ENCODE measurements around the gene TCF23. TPM values are rescaled to one million over a fixed set of nuclear protein-coding genes. Genes with fewer than 3 reads are reported as not detected.

The TCF23 gene
- total RNA-seq, 1 experiment from 2014 or later, result not detected

DNA sequence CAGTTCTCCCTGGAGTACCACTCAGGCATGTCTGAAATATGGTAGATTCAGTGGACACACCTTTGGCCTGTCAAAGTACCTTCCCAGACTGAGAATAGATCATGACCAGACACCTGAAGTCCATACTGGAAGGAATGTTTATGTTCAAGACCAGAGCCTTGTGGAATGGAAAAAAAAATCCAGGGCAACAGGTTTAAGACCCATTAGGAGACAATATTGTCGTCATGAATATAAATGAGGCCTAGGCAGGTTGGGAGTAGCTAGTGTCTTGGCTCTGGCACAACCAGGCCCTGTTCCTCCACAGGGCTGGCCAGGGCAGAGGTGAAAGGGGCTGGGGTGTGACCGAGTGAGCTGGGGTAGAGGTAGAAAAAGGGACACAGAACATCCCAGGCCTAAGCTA, 49.8 kb downstream of the TCF23 start:
- Histone ChIP-seq H3K27me3 (replicated peaks) (no peaks in the 10 kb centered on the region), H3K36me3 (peaks cover 30% of the 10 kb centered on the region), H3K9me3 (replicated peaks) (no peaks in the 10 kb centered on the region), H3K4me3 (no peak overlapping the region), H3K4me1 (replicated peaks) (peaks cover 8% of the 10 kb centered on the region), H3K27ac (no peak overlapping the region)
- no peak for DNase-seq (ENCODE audit: low read depth in 1 of 2, low spot score in 2 of 2)

- Histone ChIP-seq H3K27me3 (replicated peaks) (no peaks in the 10 kb centered on the region), H3K4me3 (no peak overlapping the region), H3K4me1 (replicated peaks) (peaks cover 8% of the 10 kb centered on the region), H3K36me3 (peaks cover 37% of the 10 kb centered on the region), H3K9me3 (replicated peaks) (no peaks in the 10 kb centered on the region), H3K27ac (no peak overlapping the region)
- DNase-seq (ENCODE audit: low read depth in 1 of 2, low spot score in 2 of 2), result no peak
These were observed 50.4 kb downstream of the TCF23 start for GRCh38 chr2:27199241-27199640.

- H3K4me1 ChIP-seq (replicated peaks), result no peaks in the 10 kb centered on the region
- no peaks in the 10 kb centered on the region for H3K27me3 ChIP-seq (replicated peaks)
- no peak for DNase-seq (ENCODE audit: low read depth in 1 of 2, low spot score in 2 of 2)
- no peaks in the 10 kb centered on the region for H3K9me3 ChIP-seq (replicated peaks)
- no peak overlapping the region for H3K4me3 ChIP-seq
- no peak overlapping the region for H3K27ac ChIP-seq
- peaks cover 58% of the 10 kb centered on the region for H3K36me3 ChIP-seq
These were observed 52.9 kb downstream of the TCF23 start for GRCh38 chr2:27201675-27202074.

DNA sequence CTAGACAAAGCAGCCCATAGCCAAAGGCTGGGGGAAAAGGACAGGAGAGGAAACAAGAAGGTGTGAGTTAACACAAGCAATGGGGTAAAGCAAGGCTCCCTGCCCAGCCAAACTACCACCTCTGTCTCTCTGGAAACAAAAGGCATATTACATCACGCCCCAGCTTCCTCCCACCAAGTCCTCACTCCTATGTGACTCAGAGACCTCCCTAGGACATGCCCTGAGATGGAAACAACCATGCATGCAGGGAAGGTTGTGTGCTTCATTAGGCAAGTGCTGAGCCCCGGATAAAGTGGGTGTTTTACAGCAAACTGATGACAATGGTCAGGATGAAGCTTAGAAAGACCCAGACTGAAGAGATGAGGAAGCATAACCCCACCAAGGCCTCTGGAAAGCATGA, 54.0 kb downstream of the TCF23 start:
- Histone ChIP-seq H3K9me3 (replicated peaks) (no peaks in the 10 kb centered on the region), H3K27ac (no peak overlapping the region), H3K4me1 (replicated peaks) (no peaks in the 10 kb centered on the region), H3K4me3 (no peak overlapping the region), H3K27me3 (replicated peaks) (no peaks in the 10 kb centered on the region), H3K36me3 (peaks cover 70% of the 10 kb centered on the region)
- no peak for DNase-seq (ENCODE audit: low read depth in 1 of 2, low spot score in 2 of 2)

- no peaks in the 10 kb centered on the region for H3K27me3 ChIP-seq (replicated peaks)
- H3K4me1 ChIP-seq (replicated peaks), result no peaks in the 10 kb centered on the region
- no peak for DNase-seq (ENCODE audit: low read depth in 1 of 2, low spot score in 2 of 2)
- peaks cover 79% of the 10 kb centered on the region for H3K36me3 ChIP-seq
- no peak overlapping the region for H3K4me3 ChIP-seq
- no peak overlapping the region for H3K27ac ChIP-seq
- no peaks in the 10 kb centered on the region for H3K9me3 ChIP-seq (replicated peaks)
These were observed 54.9 kb downstream of the TCF23 start for GRCh38 chr2:27203741-27204140.

DNA sequence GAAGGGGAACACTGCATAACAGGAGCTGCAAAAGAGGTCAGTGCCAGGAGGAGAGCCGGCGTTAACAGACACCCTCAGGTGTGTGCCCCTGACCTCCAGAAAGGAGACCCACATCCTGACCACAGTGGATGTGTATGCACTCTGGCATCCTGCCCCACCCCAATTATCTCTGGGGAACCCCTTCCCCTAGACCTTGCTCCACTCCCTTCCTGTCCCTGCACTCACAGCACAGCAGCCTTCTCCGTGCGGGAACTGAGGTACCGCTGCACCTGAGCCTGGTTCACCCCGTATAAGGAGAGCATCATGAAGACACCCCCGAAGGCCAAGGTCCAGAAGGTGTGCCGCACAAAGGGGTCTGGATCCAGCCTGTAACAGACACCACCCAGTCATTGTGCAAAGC, 55.8 kb downstream of the TCF23 start:
- Histone ChIP-seq H3K9me3 (replicated peaks) (no peaks in the 10 kb centered on the region), H3K36me3 (peaks cover 87% of the 10 kb centered on the region), H3K27me3 (replicated peaks) (no peaks in the 10 kb centered on the region), H3K4me3 (no peak overlapping the region), H3K27ac (no peak overlapping the region), H3K4me1 (replicated peaks) (no peaks in the 10 kb centered on the region)
- no peak for DNase-seq (ENCODE audit: low read depth in 1 of 2, low spot score in 2 of 2)

DNA sequence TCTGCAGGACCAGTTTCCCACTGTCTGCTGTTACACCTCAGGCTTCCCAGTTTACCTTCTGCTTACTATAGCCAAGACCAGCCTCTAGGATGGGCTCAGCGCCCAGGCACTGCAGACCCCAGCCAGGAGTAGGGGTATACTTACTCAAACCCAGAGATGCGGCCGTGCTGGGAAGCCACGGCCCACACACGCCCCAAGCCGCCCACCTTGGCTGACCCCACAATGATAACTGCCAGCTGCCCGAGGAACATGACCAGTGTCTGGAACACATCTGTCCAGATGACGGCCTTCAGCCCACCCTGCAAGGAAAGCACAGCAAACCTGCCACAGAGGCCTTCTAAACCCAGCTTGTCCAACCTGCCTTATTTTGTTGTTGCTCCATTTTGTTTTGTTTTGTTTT, 56.4 kb downstream of the TCF23 start:
- no peak for DNase-seq (ENCODE audit: low read depth in 1 of 2, low spot score in 2 of 2)
- Histone ChIP-seq H3K4me3 (no peak overlapping the region), H3K27me3 (replicated peaks) (no peaks in the 10 kb centered on the region), H3K9me3 (replicated peaks) (no peaks in the 10 kb centered on the region), H3K4me1 (replicated peaks) (0 out of 2 replicates have a peak, but pooled peaks cover 3% of the 10 kb centered on the region), H3K27ac (no peak overlapping the region), H3K36me3 (peaks cover 89% of the 10 kb centered on the region)

DNA sequence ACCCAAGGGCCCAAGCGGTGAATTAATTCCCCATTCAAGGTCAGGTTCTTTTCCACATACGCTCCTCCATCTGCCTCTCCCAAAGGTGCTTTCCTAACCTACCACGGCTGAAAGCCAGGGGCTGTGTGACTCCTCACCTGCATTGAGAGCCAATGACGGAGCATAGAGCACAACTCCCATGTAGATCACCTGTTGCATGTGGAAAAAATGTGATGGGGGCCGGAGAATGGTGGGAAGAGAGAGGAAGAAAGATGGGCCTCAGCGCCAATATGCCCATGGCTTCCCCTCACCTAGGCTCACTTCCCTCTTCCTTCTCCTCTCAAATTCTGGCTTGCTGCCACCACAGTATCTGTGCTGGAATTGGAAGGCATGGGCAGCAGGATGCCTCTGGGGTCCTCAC, 57.5 kb downstream of the TCF23 start:
- Histone ChIP-seq H3K27ac (no peak overlapping the region), H3K36me3 (peaks cover 83% of the 10 kb centered on the region), H3K4me1 (replicated peaks) (peaks cover 8% of the 10 kb centered on the region), H3K9me3 (replicated peaks) (no peaks in the 10 kb centered on the region), H3K27me3 (replicated peaks) (no peaks in the 10 kb centered on the region), H3K4me3 (no peak overlapping the region)
- DNase-seq (ENCODE audit: low read depth in 1 of 2, low spot score in 2 of 2), result no peak

Other genes with a start within 250 kb of the TCF23 start
- gene MAPRE3, start 178.4 kb upstream of the TCF23 start, total RNA-seq (2014; rRNA removed; shearing (Covaris generic)), result 0.50 and 3.3 TPM in 2 replicates
- gene TMEM214, start 116.0 kb upstream of the TCF23 start, total RNA-seq (2014; rRNA removed; shearing (Covaris generic)), result 52.4 and 57.3 TPM in 2 replicates
- gene AGBL5, start 97.3 kb upstream of the TCF23 start, total RNA-seq (2014; rRNA removed; shearing (Covaris generic)), result 22.8 and 32.7 TPM in 2 replicates
- gene OST4, start 77.3 kb upstream of the TCF23 start, total RNA-seq (2014; rRNA removed; shearing (Covaris generic)), result 322 and 334 TPM in 2 replicates
- gene EMILIN1, start 70.4 kb upstream of the TCF23 start, total RNA-seq (2014; rRNA removed; shearing (Covaris generic)), result 168 and 170 TPM in 2 replicates
- 0.11 and 0.31 TPM in 2 replicates for gene KHK, start 62.2 kb upstream of the TCF23 start, total RNA-seq (2014; rRNA removed; shearing (Covaris generic))
- 2.1 and 3.1 TPM in 2 replicates for gene CGREF1, start 29.9 kb upstream of the TCF23 start, total RNA-seq (2014; rRNA removed; shearing (Covaris generic))
- not detected in 2 replicates for gene ABHD1, start 25.2 kb upstream of the TCF23 start, total RNA-seq (2014; rRNA removed; shearing (Covaris generic))
- 87.4 and 101 TPM in 2 replicates for gene PREB, start 14.4 kb upstream of the TCF23 start, total RNA-seq (2014; rRNA removed; shearing (Covaris generic))
- not detected in 2 replicates for gene PRR30, start 9.6 kb upstream of the TCF23 start, total RNA-seq (2014; rRNA removed; shearing (Covaris generic))
- gene ATRAID, start 63.0 kb downstream of the TCF23 start, total RNA-seq (2014; rRNA removed; shearing (Covaris generic)), result 104 and 153 TPM in 2 replicates
- gene SLC5A6, start 63.3 kb downstream of the TCF23 start, total RNA-seq (2014; rRNA removed; shearing (Covaris generic)), result 40.8 and 42.0 TPM in 2 replicates
- gene CAD, start 68.4 kb downstream of the TCF23 start, total RNA-seq (2014; rRNA removed; shearing (Covaris generic)), result 17.0 and 17.6 TPM in 2 replicates
- gene SLC30A3, start 114.0 kb downstream of the TCF23 start, total RNA-seq (2014; rRNA removed; shearing (Covaris generic)), result not detected in 2 replicates
- not detected in 2 replicates for gene DNAJC5G, start 126.4 kb downstream of the TCF23 start, total RNA-seq (2014; rRNA removed; shearing (Covaris generic))
- not detected in 2 replicates for gene TRIM54, start 133.4 kb downstream of the TCF23 start, total RNA-seq (2014; rRNA removed; shearing (Covaris generic))
- 0.21 and 6.8 TPM in 2 replicates for gene UCN, start 159.4 kb downstream of the TCF23 start, total RNA-seq (2014; rRNA removed; shearing (Covaris generic))
- 88.0 and 88.3 TPM in 2 replicates for gene MPV17, start 174.1 kb downstream of the TCF23 start, total RNA-seq (2014; rRNA removed; shearing (Covaris generic))
- gene GTF3C2, start 207.8 kb downstream of the TCF23 start, total RNA-seq (2014; rRNA removed; shearing (Covaris generic)), result 36.2 and 46.4 TPM in 2 replicates
- gene EIF2B4, start 221.3 kb downstream of the TCF23 start, total RNA-seq (2014; rRNA removed; shearing (Covaris generic)), result 29.8 and 52.1 TPM in 2 replicates
- gene SNX17, start 221.6 kb downstream of the TCF23 start, total RNA-seq (2014; rRNA removed; shearing (Covaris generic)), result 148 and 170 TPM in 2 replicates
- gene ZNF513, start 231.7 kb downstream of the TCF23 start, total RNA-seq (2014; rRNA removed; shearing (Covaris generic)), result 7.7 and 13.1 TPM in 2 replicates

Measured in SJSA1 (cell line).